NT2/D1 (cell line): ENCODE results near the gene ITPRID2.

Source experiments
- YY1 ChIP-seq: IDR thresholded peaks from 2 replicates; pipeline ENCODE4 v1.6.1; 2011; ENCODE audit not compliant: insufficient read length, insufficient read depth
- ZNF274 ChIP-seq: IDR thresholded peaks from 2 replicates; pipeline ENCODE4 v1.6.1; 2011; ENCODE audit warnings: mild to moderate bottlenecking, low read depth, low read length

- TF ChIP-seq ZNF274 (no peak), YY1 (no peak)
Measured at GRCh38 chr2:181937473-181937872, 45.9 kb downstream of the ITPRID2 start.
